Measurements from ENCODE around the gene OLAH. TPM values are rescaled to one million over a fixed set of nuclear protein-coding genes. Genes with fewer than 3 reads are reported as not detected.

OLAH gene
- total and polyA plus RNA-seq, 2 experiments from 2014 or later: not detected

GRCh38 chr10:15122477-15123030 lies 78.8 kb downstream of the OLAH start:
- Histone ChIP-seq H3K27ac (no peak overlapping the region), H3K4me1 (ENCODE audit: low read depth) (no peaks in the 10 kb centered on the region), H3K27me3 (no peaks in the 10 kb centered on the region), H3K9me3 (ENCODE audit: low read depth) (no peaks in the 10 kb centered on the region), H3K36me3 (peaks cover 3% of the 10 kb centered on the region), H3K4me3 (no peak overlapping the region)
- TF ChIP-seq CTCF (IDR thresholded peaks at IDR 0.05; ENCODE audit: low read depth, low read length): no peak
- DNase-seq (ENCODE audit: low read depth in 1 of 2, low spot score in 1 of 2): no peak

Other genes with a start within 250 kb of the OLAH start
- 0.74 and 4.1 TPM in 2 replicates for gene CDNF, start 205.9 kb upstream of the OLAH start, total RNA-seq
- 1.4 and 2.9 TPM in 2 replicates for gene CDNF, start 205.9 kb upstream of the OLAH start, polyA plus RNA-seq
- 14.0 and 14.2 TPM in 2 replicates for gene HSPA14, start 205.6 kb upstream of the OLAH start, total RNA-seq
- 19.3 and 22.3 TPM in 2 replicates for gene HSPA14, start 205.6 kb upstream of the OLAH start, polyA plus RNA-seq
- 16.0 and 16.7 TPM in 2 replicates for gene MSANTD7, start 205.6 kb upstream of the OLAH start, total RNA-seq
- gene MSANTD7, start 205.6 kb upstream of the OLAH start, polyA plus RNA-seq: 8.0 and 10.1 TPM in 2 replicates
- 6.9 and 10.6 TPM in 2 replicates for gene SUV39H2, start 165.1 kb upstream of the OLAH start, total RNA-seq
- 12.4 and 20.4 TPM in 2 replicates for gene SUV39H2, start 165.1 kb upstream of the OLAH start, polyA plus RNA-seq
- 7.6 and 8.2 TPM in 2 replicates for gene DCLRE1C, start 89.8 kb upstream of the OLAH start, total RNA-seq
- 14.8 and 16.6 TPM in 2 replicates for gene DCLRE1C, start 89.8 kb upstream of the OLAH start, polyA plus RNA-seq
- gene MEIG1, start 84.6 kb upstream of the OLAH start, total RNA-seq: 1.2 TPM in 1 of 2 replicates, not detected in the other
- gene MEIG1, start 84.6 kb upstream of the OLAH start, polyA plus RNA-seq: 3.0 and 4.2 TPM in 2 replicates
- gene ACBD7, start 44.8 kb downstream of the OLAH start, total RNA-seq: 4.2 and 15.4 TPM in 2 replicates
- gene ACBD7, start 44.8 kb downstream of the OLAH start, polyA plus RNA-seq: 1.2 and 2.1 TPM in 2 replicates
- 14.3 and 18.0 TPM in 2 replicates for gene RPP38, start 53.4 kb downstream of the OLAH start, total RNA-seq
- 20.0 and 25.2 TPM in 2 replicates for gene RPP38, start 53.4 kb downstream of the OLAH start, polyA plus RNA-seq
- 11.0 and 14.1 TPM in 2 replicates for gene NMT2, start 124.8 kb downstream of the OLAH start, total RNA-seq
- 8.7 and 13.0 TPM in 2 replicates for gene NMT2, start 124.8 kb downstream of the OLAH start, polyA plus RNA-seq

All from cardiac muscle cell (in vitro differentiated cells and primary cell).